HUES64 (cell line): ENCODE results near the gene FBXO9.

Source experiments
- H3K27ac ChIP-seq: 2 replicates; pipeline ENCODE4 v1.7.0; 2013; ENCODE audit warnings: low read depth, low read length, inconsistent platforms
- H3K27me3 ChIP-seq: 2 replicates; pipeline ENCODE4 v1.6.1; 2013; ENCODE audit warnings: mild to moderate bottlenecking, low read length; ENCODE audit not compliant: insufficient read depth
- H3K36me3 ChIP-seq: 2 replicates; pipeline ENCODE4 v1.6.1; 2013; ENCODE audit warnings: mild to moderate bottlenecking, low read length; ENCODE audit not compliant: insufficient read depth
- H3K4me1 ChIP-seq: 2 replicates; pipeline ENCODE4 v1.6.1; 2013; ENCODE audit warnings: mild to moderate bottlenecking, low read length, moderate library complexity; ENCODE audit not compliant: insufficient read depth
- H3K4me3 ChIP-seq: 2 replicates; pipeline ENCODE4 v1.5.1; 2013; ENCODE audit warnings: mild to moderate bottlenecking, low read length, moderate library complexity
- H3K9ac ChIP-seq: 2 replicates; pipeline ENCODE4 v1.6.1; 2013; ENCODE audit warnings: mild to moderate bottlenecking, low read depth, low read length
- H3K9me3 ChIP-seq: 2 replicates; pipeline ENCODE4 v1.6.1; 2013; ENCODE audit warnings: low read depth, low read length; ENCODE audit not compliant: insufficient read depth
- WGBS: fragments of 150-250, 120-280 bp; methylation state at CpG from one replicate; pipeline ENCODE4 v1.1.7; 2013; ENCODE audit warnings: missing lambda C conversion rate; 5-methylcytosine and 5-hydroxymethylcytosine counted together

The FBXO9 gene

GRCh38 chr6:53095270-53095669, 30.1 kb downstream of the FBXO9 start:
- H3K27ac ChIP-seq: no peak overlapping the region
- no peaks in the 10 kb centered on the region for H3K27me3 ChIP-seq
- 92% methylated on average over 2 of the region's 3 CpGs for WGBS
- peaks cover 90% of the 10 kb centered on the region for H3K36me3 ChIP-seq
- H3K9ac ChIP-seq: no peak overlapping the region
- no peaks in the 10 kb centered on the region for H3K9me3 ChIP-seq
- no peak overlapping the region for H3K4me3 ChIP-seq
- H3K4me1 ChIP-seq: no peaks in the 10 kb centered on the region

- Histone ChIP-seq H3K4me3 (no peak overlapping the region), H3K27me3 (no peaks in the 10 kb centered on the region), H3K9ac (no peak overlapping the region), H3K36me3 (peaks cover 89% of the 10 kb centered on the region), H3K9me3 (no peaks in the 10 kb centered on the region), H3K4me1 (no peaks in the 10 kb centered on the region), H3K27ac (no peak overlapping the region)
- 87% methylated on average over 1 of the region's 1 CpG for WGBS
These were observed 30.5 kb downstream of the FBXO9 start for GRCh38 chr6:53095716-53096115.

- Histone ChIP-seq H3K36me3 (peaks cover 54% of the 10 kb centered on the region), H3K4me3 (no peak overlapping the region), H3K27ac (no peak overlapping the region), H3K9me3 (no peaks in the 10 kb centered on the region), H3K9ac (no peak overlapping the region), H3K4me1 (no peaks in the 10 kb centered on the region), H3K27me3 (no peaks in the 10 kb centered on the region)
- WGBS: no CpG with 5 or more reads among the region's 2 CpGs
These were observed 35.4 kb downstream of the FBXO9 start for GRCh38 chr6:53100561-53100960.

DNA sequence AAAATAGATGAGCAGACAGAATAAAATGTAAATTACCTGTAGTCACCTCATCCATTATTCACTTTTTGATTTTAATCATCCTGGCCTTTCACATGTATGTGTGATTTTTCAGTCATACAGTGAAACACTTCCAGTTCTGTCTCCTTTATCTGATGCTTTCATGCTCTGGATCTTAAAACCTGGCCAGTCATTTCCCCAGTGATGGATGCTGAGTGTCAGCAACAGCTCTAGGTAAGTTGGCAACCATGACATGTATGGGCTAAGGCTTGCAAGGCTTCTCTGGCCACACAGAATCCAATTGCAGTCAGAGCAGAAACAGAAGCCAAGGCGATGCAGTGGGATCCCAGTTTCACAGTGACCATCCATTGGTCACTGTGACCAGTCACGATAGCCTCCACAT, 35.8 kb downstream of the FBXO9 start:
- Histone ChIP-seq H3K4me3 (no peak overlapping the region), H3K27me3 (no peaks in the 10 kb centered on the region), H3K9ac (no peak overlapping the region), H3K4me1 (no peaks in the 10 kb centered on the region), H3K36me3 (peaks cover 50% of the 10 kb centered on the region), H3K9me3 (no peaks in the 10 kb centered on the region), H3K27ac (no peak overlapping the region)
- 98% methylated on average over 2 of the region's 2 CpGs for WGBS

DNA sequence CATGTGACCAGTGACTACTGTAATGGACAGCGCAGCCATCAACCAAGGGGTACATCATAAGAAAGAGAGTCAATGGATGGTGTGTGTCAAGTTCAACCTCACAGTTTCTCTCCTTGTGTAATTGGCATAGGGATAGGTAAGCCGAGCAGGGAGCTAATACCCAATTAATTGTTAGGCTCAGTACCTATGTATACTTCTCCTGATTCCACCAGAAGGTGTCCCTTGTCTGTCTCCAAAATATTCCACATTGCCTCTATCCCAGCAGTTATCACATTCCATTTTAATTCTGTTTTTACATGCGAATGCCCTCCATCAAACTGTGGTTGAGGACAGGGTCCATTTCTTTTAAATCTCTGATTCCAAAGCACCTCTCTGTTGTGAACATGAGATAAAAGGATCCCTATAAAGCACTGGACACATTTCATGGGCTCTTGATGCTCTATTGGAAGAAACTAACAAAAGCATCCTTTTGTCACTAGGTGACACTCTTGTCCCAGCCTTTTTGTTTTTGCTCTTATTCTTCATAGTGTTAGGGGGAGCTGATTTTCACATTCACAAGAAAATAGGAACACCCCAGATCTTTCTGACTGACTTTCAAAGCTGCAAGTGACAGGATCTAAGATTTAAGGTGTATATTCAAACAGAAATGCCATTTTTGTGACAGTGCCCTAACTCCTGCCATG, 38.9 kb downstream of the FBXO9 start:
- H3K4me3 ChIP-seq: no peak overlapping the region
- H3K36me3 ChIP-seq: peaks cover 20% of the 10 kb centered on the region
- WGBS: 92% methylated on average over 3 of the region's 3 CpGs
- H3K27me3 ChIP-seq: no peaks in the 10 kb centered on the region
- no peaks in the 10 kb centered on the region for H3K9me3 ChIP-seq
- H3K4me1 ChIP-seq: no peaks in the 10 kb centered on the region
- H3K27ac ChIP-seq: no peak overlapping the region
- no peak overlapping the region for H3K9ac ChIP-seq

- H3K4me1 ChIP-seq: no peaks in the 10 kb centered on the region
- H3K9me3 ChIP-seq: no peaks in the 10 kb centered on the region
- H3K27me3 ChIP-seq: no peaks in the 10 kb centered on the region
- H3K27ac ChIP-seq: no peak overlapping the region
- H3K9ac ChIP-seq: no peak overlapping the region
- no peak overlapping the region for H3K4me3 ChIP-seq
- peaks cover 17% of the 10 kb centered on the region for H3K36me3 ChIP-seq
These were observed 39.7 kb downstream of the FBXO9 start for GRCh38 chr6:53104916-53105315.

DNA sequence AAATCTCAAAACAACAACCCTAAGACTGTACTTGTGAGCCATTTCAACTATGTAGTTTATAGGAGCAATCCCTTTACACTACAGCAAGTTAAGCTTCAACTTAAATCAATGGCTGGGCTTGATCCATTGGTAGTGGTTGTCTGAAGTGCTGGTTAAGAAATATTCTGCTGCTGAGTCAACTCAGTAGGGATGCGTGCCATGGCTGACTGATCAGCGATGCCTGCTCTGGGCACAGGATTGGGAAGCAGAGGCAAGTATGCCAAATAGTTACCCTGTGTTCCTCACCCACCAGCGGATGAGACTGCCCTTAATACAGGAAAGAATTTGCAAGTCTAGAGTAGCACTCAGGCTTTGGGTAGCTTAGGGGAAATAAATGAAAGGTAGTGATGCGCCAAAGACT, 41.9 kb downstream of the FBXO9 start:
- H3K4me1 ChIP-seq: no peaks in the 10 kb centered on the region
- H3K36me3 ChIP-seq: peaks cover 3% of the 10 kb centered on the region; the same call in 1 of the 2 replicates
- no peak overlapping the region for H3K9ac ChIP-seq
- H3K27me3 ChIP-seq: no peaks in the 10 kb centered on the region
- no peak overlapping the region for H3K4me3 ChIP-seq
- H3K9me3 ChIP-seq: no peaks in the 10 kb centered on the region
- WGBS: 90% methylated on average over 4 of the region's 4 CpGs
- H3K27ac ChIP-seq: no peak overlapping the region

- Histone ChIP-seq H3K27me3 (no peaks in the 10 kb centered on the region), H3K9ac (no peak overlapping the region), H3K36me3 (no peaks in the 10 kb centered on the region), H3K27ac (no peak overlapping the region), H3K9me3 (no peaks in the 10 kb centered on the region), H3K4me3 (no peak overlapping the region), H3K4me1 (no peaks in the 10 kb centered on the region)
- WGBS: 94% methylated on average over 2 of the region's 2 CpGs
These were observed 44.4 kb downstream of the FBXO9 start for GRCh38 chr6:53109612-53110011.

DNA sequence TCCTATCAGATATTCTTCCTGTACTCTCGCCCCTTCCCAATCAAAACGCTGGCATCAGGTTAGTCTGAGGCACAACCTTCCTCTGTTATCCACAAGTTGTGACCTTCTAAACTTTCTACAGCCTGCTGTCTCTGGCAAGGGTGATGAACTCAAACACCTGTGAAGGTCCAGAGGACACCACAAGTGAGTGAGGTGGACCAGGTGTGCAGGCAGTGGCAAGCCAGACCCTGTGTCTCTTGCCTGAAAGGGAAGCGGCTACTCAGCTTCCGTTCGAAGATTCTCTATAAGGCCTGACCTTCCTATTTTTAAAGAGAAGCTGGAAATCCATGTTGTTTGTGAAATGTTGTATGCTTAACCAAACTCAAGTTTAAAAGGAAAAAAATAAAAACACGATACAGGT, 46.7 kb downstream of the FBXO9 start:
- Histone ChIP-seq H3K36me3 (no peaks in the 10 kb centered on the region), H3K27ac (no peak overlapping the region), H3K9ac (no peak overlapping the region), H3K4me1 (no peaks in the 10 kb centered on the region), H3K9me3 (0 out of 2 replicates have a peak, but pooled peaks cover 2% of the 10 kb centered on the region), H3K27me3 (no peaks in the 10 kb centered on the region), H3K4me3 (no peak overlapping the region)
- 94% methylated on average over 6 of the region's 6 CpGs for WGBS

GRCh38 chr6:53112404-53112803, 47.2 kb downstream of the FBXO9 start:
- Histone ChIP-seq H3K9ac (no peak overlapping the region), H3K36me3 (no peaks in the 10 kb centered on the region), H3K27ac (no peak overlapping the region), H3K9me3 (0 out of 2 replicates have a peak, but pooled peaks cover 2% of the 10 kb centered on the region), H3K4me3 (no peak overlapping the region), H3K27me3 (no peaks in the 10 kb centered on the region), H3K4me1 (no peaks in the 10 kb centered on the region)

DNA sequence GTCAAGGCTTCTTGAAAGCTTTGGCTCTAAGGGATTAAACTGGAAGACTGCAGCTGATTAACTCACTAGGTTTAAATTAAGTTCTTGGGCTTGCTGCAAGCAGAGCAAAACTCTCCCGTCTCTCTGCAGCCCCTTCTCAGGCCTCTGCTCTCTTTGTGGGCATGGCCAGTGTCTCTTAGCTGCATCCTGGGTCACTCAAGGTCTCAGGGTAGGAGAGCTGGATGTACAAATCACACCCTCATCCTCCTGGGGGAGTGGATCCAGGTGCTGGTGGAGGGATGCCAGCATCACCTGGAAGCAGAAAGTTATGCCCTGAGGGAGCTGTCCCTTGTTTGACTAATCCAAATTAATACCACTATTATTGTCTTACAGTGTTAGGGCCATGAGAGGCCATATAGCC, 47.7 kb downstream of the FBXO9 start:
- no peaks in the 10 kb centered on the region for H3K36me3 ChIP-seq
- no peak overlapping the region for H3K27ac ChIP-seq
- H3K9me3 ChIP-seq: 0 out of 2 replicates have a peak, but pooled peaks cover 2% of the 10 kb centered on the region
- H3K27me3 ChIP-seq: no peaks in the 10 kb centered on the region
- no peaks in the 10 kb centered on the region for H3K4me1 ChIP-seq
- H3K4me3 ChIP-seq: no peak overlapping the region
- H3K9ac ChIP-seq: no peak overlapping the region
- WGBS: 97% methylated on average over 1 of the region's 1 CpG

DNA sequence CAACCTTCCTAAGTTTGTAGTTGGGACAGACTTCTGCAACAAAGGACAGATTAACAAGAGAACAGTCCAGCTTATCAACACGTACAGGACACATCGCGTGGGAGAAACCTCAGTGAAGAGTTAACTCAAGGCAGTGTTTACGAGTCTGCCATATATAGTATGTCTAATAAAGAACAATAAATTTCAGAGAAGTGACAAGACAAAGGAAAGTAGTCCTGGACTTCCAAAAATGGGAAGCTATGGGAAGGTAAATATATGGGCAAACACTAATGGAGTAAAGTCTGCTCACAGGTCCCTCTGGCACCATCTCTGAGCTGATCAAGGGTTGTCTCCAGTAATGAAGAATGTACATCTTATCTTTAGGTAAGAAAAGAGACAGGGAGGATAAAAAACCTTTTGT, 48.5 kb downstream of the FBXO9 start:
- no peak overlapping the region for H3K4me3 ChIP-seq
- H3K9ac ChIP-seq: no peak overlapping the region
- WGBS: 71% methylated on average over 4 of the region's 4 CpGs

More for the DNA sequence above, 48.5 kb downstream of the FBXO9 start:
- Histone ChIP-seq H3K27me3 (no peaks in the 10 kb centered on the region), H3K9me3 (0 out of 2 replicates have a peak, but pooled peaks cover 2% of the 10 kb centered on the region), H3K27ac (no peak overlapping the region), H3K4me1 (peaks cover 6% of the 10 kb centered on the region; the same call in 1 of the 2 replicates), H3K36me3 (no peaks in the 10 kb centered on the region)
